Ovary (tissue), 3 donors: ENCODE data around the gene SIK2.

Experiments
- EP300 ChIP-seq: sonication (generic); formaldehyde crosslinking; IDR thresholded peaks from one replicate; pipeline ENCODE4 v1.6.1; 2017; ENCODE audit warnings: antibody characterized with exemption
- POLR2A ChIP-seq: fragments of 450-650 bp; IDR thresholded peaks from one replicate; pipeline ENCODE4 v1.6.1; 2017; ENCODE audit warnings: antibody characterized with exemption, mild to moderate bottlenecking, moderate library complexity
- TF ChIP-seq, protein P1 (sequence below), 3 donors: fragments of 450-650 bp in 2 of 3; fragments of 200-600 bp in 1 of 3; IDR thresholded peaks; one replicate each; pipeline versions ENCODE4 v1.5.1 to v1.8.0; 2016 to 2022; ENCODE audit warnings: antibody characterized with exemption in 3 of 3, mild to moderate bottlenecking in 1 of 3
- donor health status: DM: no; HTN: no; CAD: no.

GRCh38 chr11:111718436-111718835, 116.2 kb downstream of the SIK2 start:
- TF ChIP-seq, protein P1, sequence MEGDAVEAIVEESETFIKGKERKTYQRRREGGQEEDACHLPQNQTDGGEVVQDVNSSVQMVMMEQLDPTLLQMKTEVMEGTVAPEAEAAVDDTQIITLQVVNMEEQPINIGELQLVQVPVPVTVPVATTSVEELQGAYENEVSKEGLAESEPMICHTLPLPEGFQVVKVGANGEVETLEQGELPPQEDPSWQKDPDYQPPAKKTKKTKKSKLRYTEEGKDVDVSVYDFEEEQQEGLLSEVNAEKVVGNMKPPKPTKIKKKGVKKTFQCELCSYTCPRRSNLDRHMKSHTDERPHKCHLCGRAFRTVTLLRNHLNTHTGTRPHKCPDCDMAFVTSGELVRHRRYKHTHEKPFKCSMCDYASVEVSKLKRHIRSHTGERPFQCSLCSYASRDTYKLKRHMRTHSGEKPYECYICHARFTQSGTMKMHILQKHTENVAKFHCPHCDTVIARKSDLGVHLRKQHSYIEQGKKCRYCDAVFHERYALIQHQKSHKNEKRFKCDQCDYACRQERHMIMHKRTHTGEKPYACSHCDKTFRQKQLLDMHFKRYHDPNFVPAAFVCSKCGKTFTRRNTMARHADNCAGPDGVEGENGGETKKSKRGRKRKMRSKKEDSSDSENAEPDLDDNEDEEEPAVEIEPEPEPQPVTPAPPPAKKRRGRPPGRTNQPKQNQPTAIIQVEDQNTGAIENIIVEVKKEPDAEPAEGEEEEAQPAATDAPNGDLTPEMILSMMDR (IDR thresholded peaks at IDR 0.05), result no peak
- no peak for TF ChIP-seq POLR2A
- no peak for TF ChIP-seq EP300
